Trophoblast cell (in vitro differentiated cells and primary cell): ENCODE measurements around the gene ACBD6.

Source experiments
- DNase-seq, 2 donors: peaks; one replicate each; pipeline ENCODE4 v3.0.0-alpha.2; 2016
- H2AFZ ChIP-seq: 2 replicates; pipeline ENCODE4 v1.6.1; 2013; ENCODE audit warnings: low read length, moderate library complexity, mild to moderate bottlenecking; ENCODE audit not compliant: insufficient read depth, poor library complexity
- H2AK5ac ChIP-seq: 2 replicates; pipeline ENCODE4 v1.6.1; 2013; ENCODE audit warnings: mild to moderate bottlenecking, low read length
- H2BK120ac ChIP-seq: 2 replicates; pipeline ENCODE4 v1.6.1; 2013; ENCODE audit warnings: low read length, mild to moderate bottlenecking, moderate library complexity; ENCODE audit not compliant: insufficient read depth, poor library complexity
- H2BK12ac ChIP-seq: 2 replicates; pipeline ENCODE4 v1.6.1; 2013; ENCODE audit warnings: mild to moderate bottlenecking, low read length, moderate library complexity
- H2BK5ac ChIP-seq: 2 replicates; pipeline ENCODE4 v1.6.1; 2013; ENCODE audit warnings: low read length, low read depth, moderate library complexity, mild to moderate bottlenecking; ENCODE audit not compliant: poor library complexity
- H3K14ac ChIP-seq: 2 replicates; pipeline ENCODE4 v1.6.1; 2013; ENCODE audit warnings: mild to moderate bottlenecking, low read length
- H3K18ac ChIP-seq: 2 replicates; pipeline ENCODE4 v1.6.1; 2013; ENCODE audit warnings: mild to moderate bottlenecking, low read length
- H3K23ac ChIP-seq: 2 replicates; pipeline ENCODE4 v1.6.1; 2013; ENCODE audit warnings: low read length
- H3K27ac ChIP-seq: 2 replicates; pipeline ENCODE4 v1.5.1; 2013; ENCODE audit warnings: low read depth, mild to moderate bottlenecking, inconsistent platforms, low read length, moderate library complexity
- H3K27me3 ChIP-seq: 2 replicates; pipeline ENCODE4 v1.6.1; 2013; ENCODE audit warnings: inconsistent platforms, mild to moderate bottlenecking, low read length, moderate library complexity; ENCODE audit not compliant: insufficient read depth
- H3K36me3 ChIP-seq, 2 experiments: 1 replicate in 1 of 2; 2 replicates in 1 of 2; pipeline ENCODE4 v1.6.1; 2013; ENCODE audit warnings: low read length in 2 of 2, mild to moderate bottlenecking in 2 of 2, moderate library complexity in 1 of 2; ENCODE audit not compliant: insufficient read depth in 2 of 2, control insufficient read depth in 1 of 2
- H3K4ac ChIP-seq: 2 replicates; pipeline ENCODE4 v1.6.1; 2013; ENCODE audit warnings: low read depth, mild to moderate bottlenecking, low read length, moderate library complexity
- H3K4me1 ChIP-seq, 2 experiments: 1 replicate in 1 of 2; 2 replicates in 1 of 2; pipeline ENCODE4 v1.6.1; 2013; ENCODE audit warnings: low read length in 2 of 2, mild to moderate bottlenecking in 2 of 2, moderate library complexity in 1 of 2; ENCODE audit not compliant: insufficient read depth in 2 of 2, control insufficient read depth in 1 of 2
- H3K4me2 ChIP-seq: 2 replicates; pipeline ENCODE4 v1.6.1; 2013; ENCODE audit warnings: inconsistent platforms, mild to moderate bottlenecking, low read length, moderate library complexity
- H3K4me3 ChIP-seq: 2 replicates; pipeline ENCODE4 v1.5.1; 2013; ENCODE audit warnings: mild to moderate bottlenecking, low read depth, low read length, inconsistent platforms
- H3K79me1 ChIP-seq: one replicate; pipeline ENCODE4 v1.6.1; 2013; ENCODE audit warnings: low read length
- H3K79me2 ChIP-seq: 2 replicates; pipeline ENCODE4 v1.6.1; 2013; ENCODE audit warnings: low read length, mild to moderate bottlenecking; ENCODE audit not compliant: control insufficient read depth, insufficient read depth, poor library complexity
- H3K9ac ChIP-seq: 2 replicates; pipeline ENCODE4 v1.6.1; 2013; ENCODE audit warnings: mild to moderate bottlenecking, low read length
- H3K9me3 ChIP-seq: 2 replicates; pipeline ENCODE4 v1.6.1; 2013; ENCODE audit warnings: low read depth, mild to moderate bottlenecking, control low read depth, inconsistent platforms, low read length; ENCODE audit not compliant: insufficient read depth
- H4K12ac ChIP-seq: 2 replicates; pipeline ENCODE4 v1.6.1; 2013; ENCODE audit warnings: low read depth, mild to moderate bottlenecking, low read length, moderate library complexity
- H4K8ac ChIP-seq: 2 replicates; pipeline ENCODE4 v1.6.1; 2013; ENCODE audit warnings: low read depth, mild to moderate bottlenecking, low read length, moderate library complexity
- H4K91ac ChIP-seq: one replicate; pipeline ENCODE4 v1.6.1; 2013; ENCODE audit warnings: low read depth, mild to moderate bottlenecking, low read length, moderate library complexity
- WGBS: extraction: QIAGEN DNeasy Blood & Tissue Kit; methylation state at CpG from one replicate; pipeline ENCODE4 v1.1.7; 2013; ENCODE audit warnings: missing lambda C conversion rate; ENCODE audit not compliant: insufficient read length, insufficient coverage; ENCODE audit errors: extremely low coverage; 5-methylcytosine and 5-hydroxymethylcytosine counted together

Gene ACBD6

GRCh38 chr1:180360333-180361075 lies 141.9 kb downstream of the ACBD6 start:
- H3K4me1 ChIP-seq = no peaks in the 10 kb centered on the region
- H2BK120ac ChIP-seq = no peak overlapping the region
- no peak overlapping the region for H2BK12ac ChIP-seq
- H2BK5ac ChIP-seq = no peak overlapping the region
- no peak overlapping the region for H3K4me2 ChIP-seq
- H3K4me3 ChIP-seq = no peak overlapping the region
- DNase-seq = no peak
- no peaks in the 10 kb centered on the region for H3K9me3 ChIP-seq
- H3K27ac ChIP-seq = no peak overlapping the region
- no peak overlapping the region for H2AFZ ChIP-seq
- H3K27me3 ChIP-seq = no peaks in the 10 kb centered on the region
- no peak overlapping the region for H4K91ac ChIP-seq
- H3K4ac ChIP-seq = no peak overlapping the region
- H2AK5ac ChIP-seq = no peak overlapping the region
- no peak overlapping the region for H3K14ac ChIP-seq
- WGBS = no CpG with 5 or more reads among the region's 3 CpGs
- H4K8ac ChIP-seq = no peak overlapping the region
- H3K23ac ChIP-seq = no peak overlapping the region
- no peak overlapping the region for H3K18ac ChIP-seq
- H3K36me3 ChIP-seq = no peaks in the 10 kb centered on the region
- no peak overlapping the region for H3K9ac ChIP-seq
- no peaks in the 10 kb centered on the region for H3K79me1 ChIP-seq
- H4K12ac ChIP-seq = no peak overlapping the region
- H3K79me2 ChIP-seq = no peaks in the 10 kb centered on the region

- no peak overlapping the region for H3K4me3 ChIP-seq
- H3K4me2 ChIP-seq = no peak overlapping the region
- no peak overlapping the region for H3K18ac ChIP-seq
- no peaks in the 10 kb centered on the region for H3K79me2 ChIP-seq
- no peak overlapping the region for H2BK12ac ChIP-seq
- H3K4me1 ChIP-seq = no peaks in the 10 kb centered on the region
- WGBS = no CpG with 5 or more reads among the region's 1 CpG
- H3K23ac ChIP-seq = no peak overlapping the region
- no peak overlapping the region for H4K12ac ChIP-seq
- H4K91ac ChIP-seq = no peak overlapping the region
- H4K8ac ChIP-seq = no peak overlapping the region
- no peak for DNase-seq
- H3K9me3 ChIP-seq = no peaks in the 10 kb centered on the region
- H3K79me1 ChIP-seq = no peaks in the 10 kb centered on the region
- no peaks in the 10 kb centered on the region for H3K27me3 ChIP-seq
- no peak overlapping the region for H3K9ac ChIP-seq
- no peak overlapping the region for H3K4ac ChIP-seq
- no peak overlapping the region for H2BK5ac ChIP-seq
- H3K27ac ChIP-seq = no peak overlapping the region
- no peak overlapping the region for H3K14ac ChIP-seq
- H2AFZ ChIP-seq = no peak overlapping the region
- H3K36me3 ChIP-seq = no peaks in the 10 kb centered on the region
- H2BK120ac ChIP-seq = no peak overlapping the region
- H2AK5ac ChIP-seq = no peak overlapping the region
Observed at GRCh38 chr1:180358649-180359048, 143.7 kb downstream of the ACBD6 start.

DNA sequence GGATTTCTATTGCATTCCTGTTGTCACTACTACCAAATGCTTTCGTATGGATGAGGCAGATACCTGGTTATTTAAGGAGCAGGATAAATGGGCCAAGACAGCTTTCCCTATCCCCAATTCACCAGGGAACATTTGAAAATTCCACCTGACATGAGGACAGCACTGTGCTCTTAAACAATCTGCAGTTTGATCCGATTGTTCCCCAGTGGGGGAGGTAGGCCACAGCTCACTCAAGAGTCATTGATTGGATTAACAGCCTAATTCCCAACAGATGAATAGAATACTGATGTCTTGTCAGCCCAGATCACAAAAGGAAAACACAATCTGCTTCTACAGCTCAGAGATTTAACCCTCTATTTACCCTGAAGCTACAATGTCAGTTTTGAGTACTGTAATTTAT lies 148.4 kb downstream of the ACBD6 start:
- no peaks in the 10 kb centered on the region for H3K36me3 ChIP-seq
- no peak overlapping the region for H2BK12ac ChIP-seq
- H3K4ac ChIP-seq = no peak overlapping the region
- H3K4me3 ChIP-seq = no peak overlapping the region
- no peak overlapping the region for H3K9ac ChIP-seq
- H3K27ac ChIP-seq = no peak overlapping the region
- no peak overlapping the region for H2BK5ac ChIP-seq
- no peak overlapping the region for H3K4me2 ChIP-seq
- H3K4me1 ChIP-seq = no peaks in the 10 kb centered on the region
- H4K91ac ChIP-seq = no peak overlapping the region
- WGBS = no CpG with 5 or more reads among the region's 2 CpGs
- H3K18ac ChIP-seq = no peak overlapping the region
- H3K23ac ChIP-seq = no peak overlapping the region
- H4K12ac ChIP-seq = no peak overlapping the region
- no peak overlapping the region for H2BK120ac ChIP-seq
- H3K27me3 ChIP-seq = no peaks in the 10 kb centered on the region
- H2AK5ac ChIP-seq = no peak overlapping the region
- H3K9me3 ChIP-seq = no peaks in the 10 kb centered on the region
- H3K79me2 ChIP-seq = no peaks in the 10 kb centered on the region
- H3K79me1 ChIP-seq = no peaks in the 10 kb centered on the region
- no peak overlapping the region for H3K14ac ChIP-seq
- H2AFZ ChIP-seq = no peak overlapping the region
- no peak for DNase-seq
- no peak overlapping the region for H4K8ac ChIP-seq

- Histone ChIP-seq H2AK5ac (no peak overlapping the region), H3K27ac (no peak overlapping the region), H4K12ac (no peak overlapping the region), H3K79me2 (no peaks in the 10 kb centered on the region), H3K14ac (no peak overlapping the region), H4K91ac (no peak overlapping the region), H3K23ac (no peak overlapping the region), H2BK5ac (no peak overlapping the region), H3K4me3 (no peak overlapping the region), H2AFZ (no peak overlapping the region), H3K9ac (no peak overlapping the region), H3K4ac (no peak overlapping the region), H3K18ac (no peak overlapping the region), H2BK12ac (no peak overlapping the region), H3K4me1 (no peaks in the 10 kb centered on the region), H3K9me3 (no peaks in the 10 kb centered on the region), H3K36me3 (no peaks in the 10 kb centered on the region), H4K8ac (no peak overlapping the region), H2BK120ac (no peak overlapping the region), H3K4me2 (no peak overlapping the region), H3K79me1 (no peaks in the 10 kb centered on the region), H3K27me3 (no peaks in the 10 kb centered on the region)
- WGBS = no CpG with 5 or more reads among the region's 2 CpGs
- DNase-seq = no peak
Observed at GRCh38 chr1:180352588-180352987, 149.8 kb downstream of the ACBD6 start.
